Measurements from ENCODE around the gene CENPA.
"Not testable (repeated sequence)": the region's sequence is repeated elsewhere in the genome, so short reads cannot be mapped to it uniquely, and the experiment has no call there.

CENPA gene

DNA sequence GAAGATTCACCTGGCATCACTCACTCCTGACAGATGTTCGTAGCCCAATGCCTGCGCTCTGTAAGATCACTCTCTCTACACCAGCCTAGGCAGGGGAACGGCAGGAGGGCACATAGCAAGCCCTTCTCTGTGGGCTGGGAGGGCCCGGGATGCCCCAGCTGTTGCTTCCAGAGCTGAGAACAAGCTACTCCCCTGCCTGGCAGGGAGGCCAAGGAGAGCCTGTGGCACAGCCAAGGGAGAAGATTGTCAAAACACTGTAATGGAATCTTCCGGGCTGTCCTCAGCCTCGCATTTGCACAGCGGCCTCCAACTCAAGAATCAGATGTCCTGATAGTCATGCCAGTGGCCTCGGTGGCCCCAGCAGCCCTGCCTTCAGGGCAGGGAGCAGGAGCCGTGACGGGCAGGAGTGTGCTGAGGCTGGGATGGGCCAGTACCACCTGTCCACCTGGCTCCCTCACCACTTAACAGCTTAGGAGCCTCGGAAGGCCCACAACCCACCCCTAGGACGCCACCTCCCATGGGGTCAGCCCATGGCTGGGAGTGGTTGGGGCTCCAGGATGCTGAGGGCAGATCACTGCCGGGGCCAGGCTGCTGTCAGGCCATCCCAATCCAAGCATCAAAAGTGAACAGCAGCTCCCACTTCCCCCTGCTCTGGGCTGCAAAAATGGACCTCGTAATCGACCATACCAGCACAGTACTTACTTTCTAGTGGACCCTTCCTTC is 43.6 kb upstream of the CENPA start:
- Histone ChIP-seq H3K36me3 (no peaks in the 10 kb centered on the region), H3K4me1 (peaks cover 9% of the 10 kb centered on the region), H3K27me3 (no peaks in the 10 kb centered on the region), H3K9me3 (no peaks in the 10 kb centered on the region), H3K4me3 (ENCODE audit: low read depth, low read length) (no peak overlapping the region)
- TF ChIP-seq CTCF (IDR thresholded peaks at IDR 0.05; ENCODE audit: low read depth, low read length) = no peak
- DNase-seq = no peak

DNA sequence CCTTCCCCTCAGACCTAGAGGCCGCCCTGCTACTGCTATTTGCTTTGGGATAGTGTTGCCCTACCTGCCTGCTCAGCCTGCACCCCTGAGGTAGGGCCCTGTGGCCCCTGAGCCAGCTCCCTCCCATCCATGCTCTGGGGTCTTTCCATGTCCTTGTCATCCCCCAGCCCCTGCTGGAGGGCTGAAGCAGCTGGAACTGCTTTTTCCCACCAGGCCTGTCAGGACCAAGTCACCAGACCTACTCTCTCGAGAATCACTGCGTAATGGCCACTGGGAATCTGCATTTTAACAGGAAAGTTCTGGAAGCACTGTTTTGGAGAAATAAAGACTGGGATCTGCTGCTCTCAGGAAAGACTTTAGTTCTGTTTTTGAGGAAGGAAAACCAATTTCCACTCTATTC is 42.0 kb upstream of the CENPA start:
- no peak overlapping the region for H3K4me3 ChIP-seq (ENCODE audit: low read depth, low read length)
- H3K27me3 ChIP-seq = no peaks in the 10 kb centered on the region
- H3K9me3 ChIP-seq = no peaks in the 10 kb centered on the region
- no peak for DNase-seq
- no peaks in the 10 kb centered on the region for H3K36me3 ChIP-seq
- peaks cover 9% of the 10 kb centered on the region for H3K4me1 ChIP-seq
- no peak for TF ChIP-seq CTCF (IDR thresholded peaks at IDR 0.05; ENCODE audit: low read depth, low read length)

GRCh38 chr2:26744953-26745352 is 40.9 kb upstream of the CENPA start:
- no peak for DNase-seq
- no peak overlapping the region for H3K4me3 ChIP-seq (ENCODE audit: low read depth, low read length)
- H3K4me1 ChIP-seq = peaks cover 12% of the 10 kb centered on the region
- H3K27me3 ChIP-seq = no peaks in the 10 kb centered on the region
- no peaks in the 10 kb centered on the region for H3K36me3 ChIP-seq
- no peaks in the 10 kb centered on the region for H3K9me3 ChIP-seq
- no peak for TF ChIP-seq CTCF (IDR thresholded peaks at IDR 0.05; ENCODE audit: low read depth, low read length)

GRCh38 chr2:26745609-26746327 is 40.1 kb upstream of the CENPA start:
- H3K4me1 ChIP-seq = peaks cover 13% of the 10 kb centered on the region
- no peak overlapping the region for H3K4me3 ChIP-seq (ENCODE audit: low read depth, low read length)
- peak; percentile 98 for TF ChIP-seq CTCF (IDR thresholded peaks at IDR 0.05; ENCODE audit: low read depth, low read length)
- no peaks in the 10 kb centered on the region for H3K27me3 ChIP-seq
- DNase-seq = peak; percentile 89
- no peaks in the 10 kb centered on the region for H3K9me3 ChIP-seq
- H3K36me3 ChIP-seq = no peaks in the 10 kb centered on the region

DNA sequence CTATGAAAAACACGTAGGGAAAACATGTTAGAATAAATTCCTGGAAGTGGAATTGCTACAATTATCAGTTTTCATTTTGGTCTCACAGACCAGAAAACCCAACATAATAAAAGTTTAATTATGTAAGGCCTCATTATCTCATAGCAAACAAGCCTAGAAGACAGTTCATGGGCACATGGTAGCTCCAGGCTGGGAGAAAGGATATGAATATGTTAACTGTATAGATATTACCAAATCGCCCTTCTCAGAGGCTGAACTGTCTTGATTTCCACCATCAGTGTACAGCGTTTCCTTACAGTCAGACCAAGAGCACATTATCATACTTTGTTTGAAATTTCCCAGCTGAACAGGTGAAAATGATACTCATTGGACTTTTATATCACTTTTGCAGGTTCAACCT is 38.9 kb upstream of the CENPA start:
- H3K4me3 ChIP-seq (ENCODE audit: low read depth, low read length) = no peak overlapping the region

DNA sequence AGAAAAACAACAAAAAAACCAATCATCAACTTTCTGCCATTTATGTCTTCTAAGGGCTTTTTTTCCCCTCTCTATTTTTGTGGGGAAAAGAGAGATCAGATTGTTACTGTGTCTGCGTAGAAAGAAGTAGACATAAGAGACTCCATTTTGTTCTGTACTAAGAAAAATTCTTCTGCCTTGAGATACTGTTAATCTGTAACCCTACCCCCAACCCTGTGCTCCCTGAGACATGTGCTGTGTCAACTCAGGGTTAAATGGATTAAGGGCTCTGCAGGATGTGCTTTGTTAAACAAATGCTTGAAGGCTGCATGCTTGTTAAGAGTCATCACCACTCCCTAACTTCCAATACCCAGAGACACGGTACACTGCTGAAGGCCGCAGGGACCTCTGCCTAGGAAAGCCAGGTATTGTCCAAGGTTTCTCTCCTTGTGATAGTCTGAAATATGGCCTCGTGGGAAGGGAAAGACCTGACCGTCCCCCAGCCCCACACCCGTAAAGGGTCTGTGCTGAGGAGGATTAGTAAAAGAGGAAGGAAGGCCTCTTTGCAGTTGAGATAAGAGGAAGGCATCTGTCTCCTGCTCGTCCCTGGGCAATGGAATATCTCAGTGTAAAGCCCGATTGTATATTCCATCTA is 36.0 kb upstream of the CENPA start:
- H3K4me3 ChIP-seq (ENCODE audit: low read depth, low read length); H3K36me3 ChIP-seq; H3K9me3 ChIP-seq; H3K27me3 ChIP-seq: not testable (repeated sequence)
- peak; percentile 44 for DNase-seq
- H3K4me1 ChIP-seq = peaks cover 38% of the 10 kb centered on the region

More for the DNA sequence above, 38.9 kb upstream of the CENPA start:
- TF ChIP-seq CTCF (IDR thresholded peaks at IDR 0.05; ENCODE audit: low read depth, low read length) = no peak
- DNase-seq = no peak
- H3K9me3 ChIP-seq = no peaks in the 10 kb centered on the region; the same call in 1 of the 2 replicates
- H3K4me1 ChIP-seq = peaks cover 17% of the 10 kb centered on the region
- no peaks in the 10 kb centered on the region for H3K36me3 ChIP-seq
- no peaks in the 10 kb centered on the region for H3K27me3 ChIP-seq

DNA sequence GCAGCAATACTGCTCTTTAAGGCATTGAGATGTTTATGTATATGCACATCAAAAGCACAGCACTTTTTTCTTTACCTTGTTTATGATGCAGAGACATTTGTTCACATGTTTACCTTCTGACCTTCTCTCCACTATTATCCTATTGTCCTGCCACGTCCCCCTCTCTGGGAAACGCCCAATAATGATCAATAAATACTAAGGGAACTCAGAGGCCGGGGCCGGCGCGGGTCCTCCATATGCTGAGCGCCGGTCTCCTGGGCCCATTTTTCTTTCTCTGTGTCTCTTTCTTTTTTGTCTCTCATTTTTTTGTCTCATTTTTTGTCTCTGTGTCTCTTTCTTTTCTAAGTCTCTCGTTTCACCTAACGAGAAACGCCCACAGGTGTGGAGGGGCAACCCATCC is 35.4 kb upstream of the CENPA start:
- not testable (repeated sequence) for H3K27me3 ChIP-seq; H3K36me3 ChIP-seq; H3K4me3 ChIP-seq (ENCODE audit: low read depth, low read length); DNase-seq; H3K9me3 ChIP-seq
- peaks cover 44% of the 10 kb centered on the region for H3K4me1 ChIP-seq

Measured in BE2C (cell line).